ENCODE data around the gene PTPRM. TPM values are rescaled to one million over a fixed set of nuclear protein-coding genes. Genes with fewer than 3 reads are reported as not detected.

The PTPRM gene
- total and polyA plus RNA-seq, 2 of the 8 experiments (the other 6 are each of a cell fraction or from before 2014, with no cell fraction given), result 4.1 to 7.0 TPM

GRCh38 chr18:8018701-8019331 lies 451.7 kb downstream of the PTPRM start:
- FAIRE-seq, result no peak
- H3K18ac ChIP-seq (ENCODE audit: extremely low read depth, low read length), result no peak overlapping the region
- H3K4me1 ChIP-seq (replicated peaks in 1 of 4; ENCODE audit: control insufficient read depth in 3 of 4, insufficient read depth in 4 of 4, low read length in 3 of 4), result no peaks in the 10 kb centered on the region
- no peaks in the 10 kb centered on the region for H3K79me1 ChIP-seq (ENCODE audit: low read depth, low read length)
- H3K27me3 ChIP-seq (replicated peaks in 1 of 4; ENCODE audit: control insufficient read depth in 3 of 4, extremely low read depth in 1 of 4, insufficient read depth in 3 of 4, low read length in 3 of 4), result no peaks in the 10 kb centered on the region
- H3K4me2 ChIP-seq (ENCODE audit: insufficient read depth in 1 of 2, low read depth in 2 of 2, low read length in 2 of 2), result no peak overlapping the region
- H2AFZ ChIP-seq (ENCODE audit: low read length), result no peak overlapping the region
- H2BK5ac ChIP-seq (ENCODE audit: low read depth, low read length), result no peak overlapping the region
- CTCF ChIA-PET (ENCODE audit: partially characterized antibody), result interaction anchor here (1.1 kb wide), 1 partner anchor 15 kb away, joined by 3 read pairs; no protein-coding TSS in a partner anchor
- no peak overlapping the region for H4K8ac ChIP-seq (ENCODE audit: extremely low read depth, insufficient read depth, low read length)
- H4K91ac ChIP-seq (replicated peaks; ENCODE audit: insufficient read length, low read length), result no peak overlapping the region
- WGBS, 2 experiments (ENCODE audit: extremely low coverage in 1 of 2, insufficient coverage in 1 of 2, insufficient read length in 1 of 2, insufficient replicate concordance in 2 of 2, low coverage in 1 of 2, low lambda C conversion rate in 2 of 2, missing lambda C conversion rate in 1 of 2), result 98% methylated on average over 6 of the region's 6 CpGs; no CpG with 5 or more reads in 1 of the 2 experiments
- no peaks in the 10 kb centered on the region for H3K9me3 ChIP-seq (ENCODE audit: insufficient read depth in 2 of 2, low read depth in 1 of 2, low read length in 1 of 2)
- H3K36me3 ChIP-seq (ENCODE audit: control insufficient read depth in 2 of 4, insufficient read depth in 4 of 4, low read length in 3 of 4), result no peaks in the 10 kb centered on the region
- no peak overlapping the region for H3K4ac ChIP-seq (replicated peaks; ENCODE audit: insufficient read length, low read depth, low read length)
- H3K79me2 ChIP-seq (ENCODE audit: control insufficient read depth in 1 of 2, insufficient read depth in 2 of 2, low read length in 2 of 2), result no peaks in the 10 kb centered on the region
- H3K56ac ChIP-seq (replicated peaks; ENCODE audit: insufficient read length, low read depth, low read length), result no peak overlapping the region
- TF ChIP-seq E2F6 (IDR thresholded peaks at IDR 0.05), result no peak
- no peak for TF ChIP-seq TBP (IDR thresholded peaks at IDR 0.05; ENCODE audit: low read depth, low read length)
- no peak for TF ChIP-seq TAF7 (optimal IDR thresholded peaks at IDR 0.05; ENCODE audit: borderline replicate concordance, low read depth, low read length)
- TF ChIP-seq RAD21 (IDR thresholded peaks at IDR 0.05 in 1 of 2, conservative IDR thresholded peaks at IDR 0.05 in 1 of 2; ENCODE audit: low read depth in 2 of 2, low read length in 2 of 2), result no peak
- H2BK120ac ChIP-seq (replicated peaks; ENCODE audit: low read depth, low read length), result no peak overlapping the region
- no peaks in the 10 kb centered on the region for H4K20me1 ChIP-seq (replicated peaks in 1 of 2; ENCODE audit: control insufficient read depth in 1 of 2, insufficient read depth in 2 of 2, low read length in 2 of 2)
- no peak overlapping the region for H3K4me3 ChIP-seq (ENCODE audit: extremely low read depth in 1 of 4, insufficient read depth in 2 of 4, low read depth in 3 of 4, low read length in 4 of 4)
- no peak for DNase-seq (ENCODE audit: low read depth in 1 of 2, low spot score in 2 of 2)
- no peak overlapping the region for H3K14ac ChIP-seq (ENCODE audit: insufficient read length)
- no peak overlapping the region for H3K23ac ChIP-seq (ENCODE audit: insufficient read length)
- H2AK5ac ChIP-seq (ENCODE audit: low read depth, low read length), result no peak overlapping the region
- no peak overlapping the region for H3K27ac ChIP-seq (ENCODE audit: low read depth, low read length)
- POLR2A ChIA-PET (ENCODE audit: partially characterized antibody), result no interaction called here
- no peak overlapping the region for H2BK12ac ChIP-seq (ENCODE audit: low read depth, low read length)
- H3K9ac ChIP-seq (replicated peaks in 1 of 4; ENCODE audit: extremely low read depth in 1 of 4, low read depth in 3 of 4, low read length in 3 of 4), result no peak overlapping the region
- no peaks in the 10 kb centered on the region; the same call in 1 of the 2 replicates for H3K23me2 ChIP-seq (ENCODE audit: low read depth, low read length)
- H2BK15ac ChIP-seq (ENCODE audit: low read length), result no peak overlapping the region
- no peak overlapping the region for H2BK20ac ChIP-seq (ENCODE audit: low read length)
- H4K5ac ChIP-seq (ENCODE audit: insufficient read length, low read depth, low read length), result no peak overlapping the region
